ENCODE data around the gene FIG4. TPM values are rescaled to one million over a fixed set of nuclear protein-coding genes. Genes with fewer than 3 reads are reported as not detected.

The FIG4 gene
- total RNA-seq, 1 donor, result 27.1 TPM

- Histone ChIP-seq H3K4me2 (ENCODE audit: insufficient read depth, low read length) (no peak overlapping the region), H4K20me1 (ENCODE audit: insufficient read depth, low read length) (no peaks in the 10 kb centered on the region)
Measured at GRCh38 chr6:109660526-109661320, 30.4 kb upstream of the FIG4 start.

DNA sequence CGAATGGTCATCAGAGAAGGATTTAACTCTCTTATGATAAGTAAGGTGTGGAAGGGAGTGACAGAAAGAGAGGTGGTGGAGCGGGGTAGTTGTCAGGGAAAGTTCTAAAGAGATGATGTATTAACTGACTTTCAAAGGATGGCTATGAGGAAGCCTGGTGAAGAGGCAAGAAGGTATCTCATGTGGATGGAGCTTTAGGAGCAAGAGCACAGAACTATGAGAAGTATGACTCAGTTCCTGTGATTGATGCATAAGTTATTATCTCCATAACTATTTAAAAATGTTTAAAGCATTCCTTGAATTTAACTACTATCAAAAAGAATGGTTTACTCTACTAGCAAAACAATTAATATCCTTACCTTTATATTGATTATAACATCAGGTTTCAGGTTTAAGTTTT, 28.9 kb upstream of the FIG4 start:
- H3K79me2 ChIP-seq (ENCODE audit: insufficient read depth, low read length), result no peaks in the 10 kb centered on the region
- no peak overlapping the region for H2AFZ ChIP-seq (ENCODE audit: low read length)
- H3K4me3 ChIP-seq (ENCODE audit: insufficient read depth, low read length), result no peak overlapping the region
- no peaks in the 10 kb centered on the region for H3K36me3 ChIP-seq (ENCODE audit: insufficient read depth, low read length)
- H3K4me2 ChIP-seq (ENCODE audit: insufficient read depth, low read length), result peak overlapping the region; percentile 10
- no peak overlapping the region for H3K27ac ChIP-seq (ENCODE audit: low read depth, low read length)
- H3K4me1 ChIP-seq (ENCODE audit: insufficient read depth, low read length), result peaks cover 5% of the 10 kb centered on the region
- H4K20me1 ChIP-seq (ENCODE audit: insufficient read depth, low read length), result no peaks in the 10 kb centered on the region
- no peaks in the 10 kb centered on the region for H3K9me3 ChIP-seq (ENCODE audit: low read depth, low read length)
- no peak for DNase-seq (ENCODE audit: insufficient read length, low spot score, missing footprints)
- TF ChIP-seq, protein P1, sequence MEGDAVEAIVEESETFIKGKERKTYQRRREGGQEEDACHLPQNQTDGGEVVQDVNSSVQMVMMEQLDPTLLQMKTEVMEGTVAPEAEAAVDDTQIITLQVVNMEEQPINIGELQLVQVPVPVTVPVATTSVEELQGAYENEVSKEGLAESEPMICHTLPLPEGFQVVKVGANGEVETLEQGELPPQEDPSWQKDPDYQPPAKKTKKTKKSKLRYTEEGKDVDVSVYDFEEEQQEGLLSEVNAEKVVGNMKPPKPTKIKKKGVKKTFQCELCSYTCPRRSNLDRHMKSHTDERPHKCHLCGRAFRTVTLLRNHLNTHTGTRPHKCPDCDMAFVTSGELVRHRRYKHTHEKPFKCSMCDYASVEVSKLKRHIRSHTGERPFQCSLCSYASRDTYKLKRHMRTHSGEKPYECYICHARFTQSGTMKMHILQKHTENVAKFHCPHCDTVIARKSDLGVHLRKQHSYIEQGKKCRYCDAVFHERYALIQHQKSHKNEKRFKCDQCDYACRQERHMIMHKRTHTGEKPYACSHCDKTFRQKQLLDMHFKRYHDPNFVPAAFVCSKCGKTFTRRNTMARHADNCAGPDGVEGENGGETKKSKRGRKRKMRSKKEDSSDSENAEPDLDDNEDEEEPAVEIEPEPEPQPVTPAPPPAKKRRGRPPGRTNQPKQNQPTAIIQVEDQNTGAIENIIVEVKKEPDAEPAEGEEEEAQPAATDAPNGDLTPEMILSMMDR (IDR thresholded peaks at IDR 0.05; ENCODE audit: extremely low read depth, low read depth, low read length), result no peak
- H3K27me3 ChIP-seq (ENCODE audit: insufficient read depth, low read length), result no peaks in the 10 kb centered on the region

More at GRCh38 chr6:109660526-109661320, 30.4 kb upstream of the FIG4 start:
- DNase-seq (ENCODE audit: insufficient read length, low spot score, missing footprints), result no peak
- Histone ChIP-seq H3K9me3 (ENCODE audit: low read depth, low read length) (no peaks in the 10 kb centered on the region), H3K4me1 (ENCODE audit: insufficient read depth, low read length) (peaks cover 5% of the 10 kb centered on the region), H3K36me3 (ENCODE audit: insufficient read depth, low read length) (no peaks in the 10 kb centered on the region), H3K4me3 (ENCODE audit: insufficient read depth, low read length) (no peak overlapping the region), H2AFZ (ENCODE audit: low read length) (no peak overlapping the region), H3K79me2 (ENCODE audit: insufficient read depth, low read length) (no peaks in the 10 kb centered on the region), H3K27ac (ENCODE audit: low read depth, low read length) (no peak overlapping the region), H3K27me3 (ENCODE audit: insufficient read depth, low read length) (no peaks in the 10 kb centered on the region)
- TF ChIP-seq, protein P1 (IDR thresholded peaks at IDR 0.05; ENCODE audit: extremely low read depth, low read depth, low read length), result no peak

- no peaks in the 10 kb centered on the region for H4K20me1 ChIP-seq (ENCODE audit: insufficient read depth, low read length)
- H3K9me3 ChIP-seq (ENCODE audit: low read depth, low read length), result no peaks in the 10 kb centered on the region
- TF ChIP-seq, protein P1 (IDR thresholded peaks at IDR 0.05; ENCODE audit: extremely low read depth, low read depth, low read length), result no peak
- no peaks in the 10 kb centered on the region for H3K27me3 ChIP-seq (ENCODE audit: insufficient read depth, low read length)
- H3K36me3 ChIP-seq (ENCODE audit: insufficient read depth, low read length), result no peaks in the 10 kb centered on the region
- H3K4me2 ChIP-seq (ENCODE audit: insufficient read depth, low read length), result no peak overlapping the region
- H2AFZ ChIP-seq (ENCODE audit: low read length), result no peak overlapping the region
- no peak for DNase-seq (ENCODE audit: insufficient read length, low spot score, missing footprints)
- H3K4me1 ChIP-seq (ENCODE audit: insufficient read depth, low read length), result peaks cover 9% of the 10 kb centered on the region
- H3K27ac ChIP-seq (ENCODE audit: low read depth, low read length), result no peak overlapping the region
- no peaks in the 10 kb centered on the region for H3K79me2 ChIP-seq (ENCODE audit: insufficient read depth, low read length)
- H3K4me3 ChIP-seq (ENCODE audit: insufficient read depth, low read length), result no peak overlapping the region
Measured at GRCh38 chr6:109669811-109670210, 21.3 kb upstream of the FIG4 start.

DNA sequence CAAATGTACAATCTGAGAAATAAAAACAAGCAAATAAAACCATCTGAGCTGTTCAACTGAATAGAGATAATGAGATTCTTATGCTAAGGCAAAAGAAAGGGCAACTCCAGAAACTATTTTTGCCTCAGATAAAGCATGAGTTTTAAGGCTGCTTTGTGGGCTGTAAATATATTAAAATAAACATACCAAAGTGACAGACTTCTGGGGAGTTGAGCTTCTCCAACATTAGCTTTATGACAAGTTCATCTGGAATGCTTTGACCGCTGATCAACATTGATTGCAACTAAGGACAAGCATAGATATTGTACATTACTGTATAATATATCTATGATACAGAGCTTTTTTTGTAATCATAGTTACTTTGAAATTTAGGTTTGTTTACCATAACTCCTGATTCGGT, 19.4 kb upstream of the FIG4 start:
- no peaks in the 10 kb centered on the region for H3K9me3 ChIP-seq (ENCODE audit: low read depth, low read length)
- H3K79me2 ChIP-seq (ENCODE audit: insufficient read depth, low read length), result no peaks in the 10 kb centered on the region
- peaks cover 9% of the 10 kb centered on the region for H3K4me1 ChIP-seq (ENCODE audit: insufficient read depth, low read length)
- no peaks in the 10 kb centered on the region for H4K20me1 ChIP-seq (ENCODE audit: insufficient read depth, low read length)
- H3K4me2 ChIP-seq (ENCODE audit: insufficient read depth, low read length), result peak overlapping the region; percentile 52
- H3K27ac ChIP-seq (ENCODE audit: low read depth, low read length), result no peak overlapping the region
- no peaks in the 10 kb centered on the region for H3K36me3 ChIP-seq (ENCODE audit: insufficient read depth, low read length)
- TF ChIP-seq, protein P1 (IDR thresholded peaks at IDR 0.05; ENCODE audit: extremely low read depth, low read depth, low read length), result no peak
- no peak for DNase-seq (ENCODE audit: insufficient read length, low spot score, missing footprints)
- no peaks in the 10 kb centered on the region for H3K27me3 ChIP-seq (ENCODE audit: insufficient read depth, low read length)
- no peak overlapping the region for H3K4me3 ChIP-seq (ENCODE audit: insufficient read depth, low read length)
- no peak overlapping the region for H2AFZ ChIP-seq (ENCODE audit: low read length)
